WERI-Rb-1 (cell line): ENCODE results near the gene FSTL4.

Experiments
- DNase-seq: peaks from one replicate; pipeline ENCODE4 v3.0.0-alpha.2; 2020
- H3K27ac ChIP-seq: fragments of 250-450 bp; sonication (Bioruptor Pico); 2 replicates; pipeline ENCODE4 v1.5.1; 2020; ENCODE audit warnings: mild to moderate bottlenecking, moderate library complexity
- H3K27me3 ChIP-seq: fragments of 250-450 bp; sonication (Bioruptor Pico); 2 replicates; pipeline ENCODE4 v1.5.1; 2021; ENCODE audit warnings: mild to moderate bottlenecking, low read depth, moderate library complexity; ENCODE audit not compliant: insufficient read depth, severe bottlenecking
- H3K36me3 ChIP-seq: fragments of 250-450 bp; sonication (Bioruptor Pico); 2 replicates; pipeline ENCODE4 v1.5.1; 2020; ENCODE audit warnings: mild to moderate bottlenecking, moderate library complexity
- H3K4me3 ChIP-seq: 2 replicates; pipeline ENCODE4 v1.5.1; 2011; ENCODE audit warnings: low read depth, mild to moderate bottlenecking, control low read depth, low read length
- H3K9me3 ChIP-seq: fragments of 250-450 bp; sonication (Bioruptor Pico); 2 replicates; pipeline ENCODE4 v1.5.1; 2021; ENCODE audit warnings: mild to moderate bottlenecking, moderate library complexity; ENCODE audit not compliant: severe bottlenecking
- TF ChIP-seq, protein P1 (sequence below): IDR thresholded peaks from 2 replicates; pipeline ENCODE4 v1.5.1; 2011; ENCODE audit warnings: low read depth, mild to moderate bottlenecking, control low read depth, inconsistent platforms, low read length

Gene FSTL4

GRCh38 chr5:133149345-133149744, 463.0 kb downstream of the FSTL4 start:
- H3K4me3 ChIP-seq, result no peak overlapping the region
- TF ChIP-seq, protein P1, sequence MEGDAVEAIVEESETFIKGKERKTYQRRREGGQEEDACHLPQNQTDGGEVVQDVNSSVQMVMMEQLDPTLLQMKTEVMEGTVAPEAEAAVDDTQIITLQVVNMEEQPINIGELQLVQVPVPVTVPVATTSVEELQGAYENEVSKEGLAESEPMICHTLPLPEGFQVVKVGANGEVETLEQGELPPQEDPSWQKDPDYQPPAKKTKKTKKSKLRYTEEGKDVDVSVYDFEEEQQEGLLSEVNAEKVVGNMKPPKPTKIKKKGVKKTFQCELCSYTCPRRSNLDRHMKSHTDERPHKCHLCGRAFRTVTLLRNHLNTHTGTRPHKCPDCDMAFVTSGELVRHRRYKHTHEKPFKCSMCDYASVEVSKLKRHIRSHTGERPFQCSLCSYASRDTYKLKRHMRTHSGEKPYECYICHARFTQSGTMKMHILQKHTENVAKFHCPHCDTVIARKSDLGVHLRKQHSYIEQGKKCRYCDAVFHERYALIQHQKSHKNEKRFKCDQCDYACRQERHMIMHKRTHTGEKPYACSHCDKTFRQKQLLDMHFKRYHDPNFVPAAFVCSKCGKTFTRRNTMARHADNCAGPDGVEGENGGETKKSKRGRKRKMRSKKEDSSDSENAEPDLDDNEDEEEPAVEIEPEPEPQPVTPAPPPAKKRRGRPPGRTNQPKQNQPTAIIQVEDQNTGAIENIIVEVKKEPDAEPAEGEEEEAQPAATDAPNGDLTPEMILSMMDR, result no peak
- H3K36me3 ChIP-seq, result no peaks in the 10 kb centered on the region
- no peaks in the 10 kb centered on the region for H3K27me3 ChIP-seq
- H3K27ac ChIP-seq, result peak overlapping the region; percentile 66
- peak; percentile 57 for DNase-seq
- H3K9me3 ChIP-seq, result no peaks in the 10 kb centered on the region

DNA sequence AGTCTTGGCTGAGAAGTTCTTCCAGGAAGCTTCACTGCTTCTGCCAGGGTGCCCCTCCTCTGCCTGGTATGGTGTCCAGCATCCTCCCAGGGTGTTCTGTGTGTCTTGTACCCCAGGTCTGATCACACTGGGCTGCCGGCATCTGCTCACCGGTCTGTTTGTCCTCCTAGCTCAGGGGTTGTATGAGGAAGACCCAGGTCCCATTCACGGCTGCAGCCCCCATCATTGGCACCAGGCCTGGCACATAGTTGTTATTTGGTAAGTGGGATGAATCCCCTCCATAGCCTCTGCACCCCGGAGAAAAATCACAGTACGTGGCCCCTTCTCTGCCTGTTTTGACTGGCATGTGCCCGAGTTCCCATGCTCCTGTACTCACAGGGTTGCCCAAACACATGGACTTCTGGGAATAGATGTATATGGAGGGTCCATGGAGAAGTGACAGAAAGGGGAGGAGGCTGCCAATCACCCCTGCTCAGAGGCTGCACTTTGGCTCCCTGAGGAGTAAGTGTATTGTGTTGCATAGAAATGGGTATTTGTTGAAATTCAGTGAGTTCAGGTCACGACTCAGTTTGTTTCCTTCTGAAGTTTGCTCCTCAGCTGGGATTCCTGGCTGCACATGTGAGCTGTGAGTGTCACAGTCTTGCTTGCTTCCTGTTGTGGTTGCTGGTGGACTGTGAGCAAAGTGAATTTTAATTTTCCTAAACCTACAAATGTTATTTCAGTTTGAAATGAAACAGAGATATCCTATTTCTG, 464.4 kb downstream of the FSTL4 start:
- TF ChIP-seq, protein P1, result no peak
- no peaks in the 10 kb centered on the region for H3K9me3 ChIP-seq

GRCh38 chr5:133147411-133147810, 464.9 kb downstream of the FSTL4 start:
- Histone ChIP-seq H3K4me3 (no peak overlapping the region), H3K27me3 (no peaks in the 10 kb centered on the region), H3K9me3 (no peaks in the 10 kb centered on the region), H3K36me3 (no peaks in the 10 kb centered on the region), H3K27ac (no peak overlapping the region)
- TF ChIP-seq, protein P1, result no peak
- peak; percentile 32 for DNase-seq

More for the DNA sequence above, 464.4 kb downstream of the FSTL4 start:
- no peak overlapping the region for H3K27ac ChIP-seq
- no peaks in the 10 kb centered on the region for H3K36me3 ChIP-seq
- DNase-seq, result no peak
- no peak overlapping the region for H3K4me3 ChIP-seq
- H3K27me3 ChIP-seq, result no peaks in the 10 kb centered on the region
